ENCODE results near the gene PEX11A. TPM values are rescaled to one million over a fixed set of nuclear protein-coding genes. Genes with fewer than 3 reads are reported as not detected.

PEX11A gene
- polyA plus RNA-seq, 4 donors = 10.5 to 19.2 (median 16.8) TPM

DNA sequence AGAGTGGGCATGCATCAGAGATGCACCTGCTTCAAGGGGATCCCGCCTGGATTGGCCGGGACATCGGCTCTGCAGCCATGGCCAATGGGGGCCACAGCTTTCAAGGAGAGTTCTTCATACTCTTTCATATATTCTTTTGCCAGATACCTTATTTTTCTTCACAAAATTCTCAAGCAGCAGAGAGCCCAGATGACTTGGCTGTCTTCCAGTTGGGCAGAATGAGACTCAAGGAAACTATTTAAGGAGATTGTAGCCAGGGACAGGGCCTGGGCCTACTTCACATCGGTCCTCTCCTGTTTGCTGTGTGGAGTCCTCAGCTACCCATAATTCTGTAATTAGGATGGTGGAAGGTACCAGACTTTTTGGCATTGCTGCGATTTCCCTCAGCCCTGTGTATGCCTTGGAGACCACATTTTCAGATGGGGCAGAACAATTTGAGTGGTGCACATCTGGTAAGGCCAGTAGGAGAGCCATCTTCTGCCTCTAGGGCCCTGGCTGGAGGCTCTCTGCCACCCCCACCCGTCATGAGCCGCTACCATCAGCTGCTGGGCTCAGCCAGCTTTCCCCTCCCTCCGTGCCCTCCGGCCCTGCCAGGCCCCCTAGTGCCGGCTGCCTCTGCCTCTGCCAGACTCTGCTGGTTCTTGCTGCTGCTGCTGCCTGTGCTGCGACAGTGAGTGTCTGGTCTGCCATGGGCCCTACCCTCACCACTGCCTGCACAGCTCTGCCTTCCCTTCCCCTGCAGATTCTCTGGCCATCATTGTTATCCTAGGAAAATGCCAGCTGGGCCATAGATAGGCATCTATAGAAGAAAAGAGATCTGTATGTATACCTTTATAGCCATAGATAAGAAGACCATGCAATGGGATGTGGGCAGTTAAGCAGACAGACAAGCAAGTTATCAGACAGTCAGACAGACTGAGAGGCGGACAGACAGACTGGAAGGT, 18.1 kb downstream of the PEX11A start:
- H3K4me3 ChIP-seq (ENCODE audit: low read depth in 1 of 3, low read length in 3 of 3) = no peak overlapping the region
- no peaks in the 10 kb centered on the region for H3K9me3 ChIP-seq (ENCODE audit: control insufficient read depth in 2 of 2, insufficient read depth in 1 of 2, low read depth in 1 of 2, low read length in 1 of 2)
- H3K27ac ChIP-seq (ENCODE audit: low read depth in 1 of 3, low read length in 2 of 3) = no peak overlapping the region
- peaks cover 0 to 3% (median 3%) of the 10 kb centered on the region in 3 donors for H3K4me1 ChIP-seq (ENCODE audit: control insufficient read depth in 3 of 3, insufficient read depth in 2 of 3, low read depth in 1 of 3, low read length in 2 of 3)
- no peaks in the 10 kb centered on the region for H3K36me3 ChIP-seq (ENCODE audit: control insufficient read depth in 3 of 3, insufficient read depth in 2 of 3, low read depth in 1 of 3, low read length in 3 of 3)
- H3K27me3 ChIP-seq (ENCODE audit: control insufficient read depth in 3 of 3, insufficient read depth in 3 of 3, low read length in 3 of 3) = no peaks in the 10 kb centered on the region
- no peak for FAIRE-seq
- WGBS, 3 donors = 90 to 95% (median 93%) methylated on average over 12 of the region's 12 CpGs
- DNase-seq = no peak

- Histone ChIP-seq H3K4me3 (ENCODE audit: low read depth in 1 of 3, low read length in 3 of 3) (no peak overlapping the region), H3K27me3 (ENCODE audit: control insufficient read depth in 3 of 3, insufficient read depth in 3 of 3, low read length in 3 of 3) (no peaks in the 10 kb centered on the region), H3K4me1 (ENCODE audit: control insufficient read depth in 3 of 3, insufficient read depth in 2 of 3, low read depth in 1 of 3, low read length in 2 of 3) (peaks cover 0 to 3% (median 3%) of the 10 kb centered on the region in 3 donors), H3K9me3 (ENCODE audit: control insufficient read depth in 2 of 2, insufficient read depth in 1 of 2, low read depth in 1 of 2, low read length in 1 of 2) (no peaks in the 10 kb centered on the region), H3K27ac (ENCODE audit: low read depth in 1 of 3, low read length in 2 of 3) (no peak overlapping the region), H3K36me3 (ENCODE audit: control insufficient read depth in 3 of 3, insufficient read depth in 2 of 3, low read depth in 1 of 3, low read length in 3 of 3) (no peaks in the 10 kb centered on the region)
- 56 to 66% (median 65%) methylated on average over 3 to 4 of the region's 4 CpGs for WGBS, 3 donors
- no peak for FAIRE-seq
- no peak for DNase-seq
Observed at GRCh38 chr15:89671687-89672086, 18.9 kb downstream of the PEX11A start.

DNA sequence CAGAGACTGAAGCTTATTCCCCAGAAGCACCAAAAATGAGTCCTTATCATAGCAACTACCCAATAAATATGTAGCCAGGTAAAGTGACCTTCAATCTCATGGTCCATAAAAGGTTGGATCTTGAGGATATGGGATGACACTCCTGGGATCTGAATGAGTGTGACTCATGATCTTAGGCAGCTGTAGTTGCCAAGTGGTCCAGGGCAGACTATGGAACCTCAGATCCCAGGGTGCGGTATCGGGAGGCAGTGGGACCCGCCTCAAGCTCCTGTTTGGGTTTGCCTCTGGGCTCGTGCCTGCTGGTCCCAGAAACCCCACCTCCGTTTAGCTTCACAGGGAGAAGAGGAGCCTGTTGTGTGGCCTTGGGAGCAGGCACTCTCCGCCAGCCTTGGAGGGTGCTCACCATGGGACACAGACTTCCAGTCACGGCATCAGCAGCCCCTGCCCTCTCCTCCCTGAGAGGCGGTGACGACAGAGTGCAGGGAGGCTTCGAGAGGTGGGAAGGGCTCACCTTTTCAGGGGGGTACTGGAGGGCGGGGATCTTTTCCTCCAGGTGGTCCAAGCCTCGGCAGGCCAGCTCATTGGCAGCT, 19.5 kb downstream of the PEX11A start:
- Histone ChIP-seq H3K4me1 (ENCODE audit: control insufficient read depth in 3 of 3, insufficient read depth in 2 of 3, low read depth in 1 of 3, low read length in 2 of 3) (peaks cover 0 to 6% (median 3%) of the 10 kb centered on the region in 3 donors), H3K36me3 (ENCODE audit: control insufficient read depth in 3 of 3, insufficient read depth in 2 of 3, low read depth in 1 of 3, low read length in 3 of 3) (no peaks in the 10 kb centered on the region), H3K9me3 (ENCODE audit: control insufficient read depth in 2 of 2, insufficient read depth in 1 of 2, low read depth in 1 of 2, low read length in 1 of 2) (no peaks in the 10 kb centered on the region), H3K27ac (ENCODE audit: low read depth in 1 of 3, low read length in 2 of 3) (no peak overlapping the region), H3K27me3 (ENCODE audit: control insufficient read depth in 3 of 3, insufficient read depth in 3 of 3, low read length in 3 of 3) (no peaks in the 10 kb centered on the region), H3K4me3 (ENCODE audit: low read depth in 1 of 3, low read length in 3 of 3) (no peak overlapping the region)
- FAIRE-seq (no peak), DNase-seq (peak; percentile 67 to 77)
- 61 to 80% (median 73%) methylated on average over 11 to 12 of the region's 12 CpGs for whole genome bisulfite sequencing, 3 donors

DNA sequence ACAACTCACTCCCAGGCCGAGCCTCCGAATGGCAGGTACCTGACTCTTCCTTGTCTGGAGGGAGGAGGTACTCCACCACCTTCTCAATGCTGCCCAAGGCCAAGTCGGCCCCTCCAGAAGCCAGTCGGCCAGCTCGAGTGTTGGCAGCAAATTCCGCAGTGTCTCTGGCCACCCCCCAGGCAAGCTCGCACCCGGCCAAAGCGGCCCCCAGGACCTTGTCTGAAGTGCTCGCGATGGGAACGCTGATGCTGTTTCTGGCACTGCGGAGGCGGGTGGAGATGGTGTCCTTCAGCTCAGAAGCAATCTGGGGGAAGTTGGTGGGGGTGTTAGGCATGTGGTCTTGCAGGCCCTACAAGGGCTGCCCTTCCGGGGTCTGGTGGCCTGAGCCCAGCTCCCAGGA, 20.6 kb downstream of the PEX11A start:
- no peaks in the 10 kb centered on the region for H3K9me3 ChIP-seq (ENCODE audit: control insufficient read depth in 2 of 2, insufficient read depth in 1 of 2, low read depth in 1 of 2, low read length in 1 of 2)
- DNase-seq (no peak), FAIRE-seq (no peak)
- H3K27me3 ChIP-seq (ENCODE audit: control insufficient read depth in 3 of 3, insufficient read depth in 3 of 3, low read length in 3 of 3) = no peaks in the 10 kb centered on the region
- H3K36me3 ChIP-seq (ENCODE audit: control insufficient read depth in 3 of 3, insufficient read depth in 2 of 3, low read depth in 1 of 3, low read length in 3 of 3) = no peaks in the 10 kb centered on the region
- no peak overlapping the region for H3K27ac ChIP-seq (ENCODE audit: low read depth in 1 of 3, low read length in 2 of 3)
- H3K4me3 ChIP-seq (ENCODE audit: low read depth in 1 of 3, low read length in 3 of 3) = no peak overlapping the region
- H3K4me1 ChIP-seq (ENCODE audit: control insufficient read depth in 3 of 3, insufficient read depth in 2 of 3, low read depth in 1 of 3, low read length in 2 of 3) = peaks cover 0 to 12% (median 3%) of the 10 kb centered on the region in 3 donors
- 91 to 95% (median 95%) methylated on average over 15 of the region's 15 CpGs for WGBS, 3 donors

DNA sequence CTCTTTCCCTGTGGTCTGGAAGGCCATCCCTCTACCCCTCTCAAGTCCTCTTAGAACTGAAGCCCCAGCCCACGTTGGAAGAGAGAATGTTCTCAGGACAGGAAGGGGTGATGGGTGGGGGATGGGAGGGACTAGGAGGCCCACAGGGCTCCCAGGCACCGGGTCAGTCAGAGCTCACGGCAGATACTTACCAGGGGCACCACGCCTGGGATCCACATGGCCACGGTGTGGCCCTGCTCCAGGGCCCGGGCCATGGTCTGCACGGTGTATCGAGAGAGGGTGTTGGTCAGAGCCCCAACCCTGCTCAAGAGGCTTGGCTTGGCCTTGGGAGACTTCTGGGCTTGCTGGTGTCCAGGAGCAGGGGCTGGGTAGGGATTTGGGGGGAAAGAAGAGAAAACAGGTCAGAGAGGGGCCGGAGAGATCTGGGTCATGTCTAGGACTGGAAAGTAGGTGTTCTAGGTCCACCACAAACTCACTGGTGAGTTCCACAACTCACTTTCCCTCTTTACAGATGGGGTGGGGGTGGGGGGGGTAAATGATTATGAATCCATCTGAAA, 21.2 kb downstream of the PEX11A start:
- Histone ChIP-seq H3K27me3 (ENCODE audit: control insufficient read depth in 3 of 3, insufficient read depth in 3 of 3, low read length in 3 of 3) (no peaks in the 10 kb centered on the region), H3K4me1 (ENCODE audit: control insufficient read depth in 3 of 3, insufficient read depth in 2 of 3, low read depth in 1 of 3, low read length in 2 of 3) (peaks cover 0 to 14% (median 3%) of the 10 kb centered on the region in 3 donors), H3K9me3 (ENCODE audit: control insufficient read depth in 2 of 2, insufficient read depth in 1 of 2, low read depth in 1 of 2, low read length in 1 of 2) (no peaks in the 10 kb centered on the region), H3K27ac (ENCODE audit: low read depth in 1 of 3, low read length in 2 of 3) (no peak overlapping the region), H3K36me3 (ENCODE audit: control insufficient read depth in 3 of 3, insufficient read depth in 2 of 3, low read depth in 1 of 3, low read length in 3 of 3) (no peaks in the 10 kb centered on the region), H3K4me3 (ENCODE audit: low read depth in 1 of 3, low read length in 3 of 3) (no peak overlapping the region)
- DNase-seq = no peak
- 78 to 82% (median 80%) methylated on average over 9 of the region's 9 CpGs for WGBS, 3 donors
- no peak for FAIRE-seq

GRCh38 chr15:89668171-89668570, 22.4 kb downstream of the PEX11A start:
- H3K36me3 ChIP-seq (ENCODE audit: control insufficient read depth in 3 of 3, insufficient read depth in 2 of 3, low read depth in 1 of 3, low read length in 3 of 3) = no peaks in the 10 kb centered on the region
- H3K27ac ChIP-seq (ENCODE audit: low read depth in 1 of 3, low read length in 2 of 3) = no peak overlapping the region
- H3K9me3 ChIP-seq (ENCODE audit: control insufficient read depth in 2 of 2, insufficient read depth in 1 of 2, low read depth in 1 of 2, low read length in 1 of 2) = no peaks in the 10 kb centered on the region
- H3K4me1 ChIP-seq (ENCODE audit: control insufficient read depth in 3 of 3, insufficient read depth in 2 of 3, low read depth in 1 of 3, low read length in 2 of 3) = peaks cover 0 to 15% (median 3%) of the 10 kb centered on the region in 3 donors
- no peak for FAIRE-seq
- WGBS, 3 donors = 92 to 96% (median 95%) methylated on average over 3 of the region's 3 CpGs
- H3K4me3 ChIP-seq (ENCODE audit: low read depth in 1 of 3, low read length in 3 of 3) = no peak overlapping the region
- no peak for DNase-seq
- H3K27me3 ChIP-seq (ENCODE audit: control insufficient read depth in 3 of 3, insufficient read depth in 3 of 3, low read length in 3 of 3) = no peaks in the 10 kb centered on the region

GRCh38 chr15:89667706-89667960, 22.9 kb downstream of the PEX11A start:
- no peak for DNase-seq
- Histone ChIP-seq H3K27me3 (ENCODE audit: control insufficient read depth in 3 of 3, insufficient read depth in 3 of 3, low read length in 3 of 3) (no peaks in the 10 kb centered on the region), H3K36me3 (ENCODE audit: control insufficient read depth in 3 of 3, insufficient read depth in 2 of 3, low read depth in 1 of 3, low read length in 3 of 3) (no peaks in the 10 kb centered on the region), H3K4me3 (ENCODE audit: low read depth in 1 of 3, low read length in 3 of 3) (no peak overlapping the region), H3K9me3 (ENCODE audit: control insufficient read depth in 2 of 2, insufficient read depth in 1 of 2, low read depth in 1 of 2, low read length in 1 of 2) (no peaks in the 10 kb centered on the region), H3K4me1 (ENCODE audit: control insufficient read depth in 3 of 3, insufficient read depth in 2 of 3, low read depth in 1 of 3, low read length in 2 of 3) (peaks cover 0 to 21% (median 3%) of the 10 kb centered on the region in 3 donors), H3K27ac (ENCODE audit: low read depth in 1 of 3, low read length in 2 of 3) (no peak overlapping the region)
- no peak for FAIRE-seq
- 94 to 96% (median 95%) methylated on average over 7 of the region's 7 CpGs for WGBS, 3 donors

DNA sequence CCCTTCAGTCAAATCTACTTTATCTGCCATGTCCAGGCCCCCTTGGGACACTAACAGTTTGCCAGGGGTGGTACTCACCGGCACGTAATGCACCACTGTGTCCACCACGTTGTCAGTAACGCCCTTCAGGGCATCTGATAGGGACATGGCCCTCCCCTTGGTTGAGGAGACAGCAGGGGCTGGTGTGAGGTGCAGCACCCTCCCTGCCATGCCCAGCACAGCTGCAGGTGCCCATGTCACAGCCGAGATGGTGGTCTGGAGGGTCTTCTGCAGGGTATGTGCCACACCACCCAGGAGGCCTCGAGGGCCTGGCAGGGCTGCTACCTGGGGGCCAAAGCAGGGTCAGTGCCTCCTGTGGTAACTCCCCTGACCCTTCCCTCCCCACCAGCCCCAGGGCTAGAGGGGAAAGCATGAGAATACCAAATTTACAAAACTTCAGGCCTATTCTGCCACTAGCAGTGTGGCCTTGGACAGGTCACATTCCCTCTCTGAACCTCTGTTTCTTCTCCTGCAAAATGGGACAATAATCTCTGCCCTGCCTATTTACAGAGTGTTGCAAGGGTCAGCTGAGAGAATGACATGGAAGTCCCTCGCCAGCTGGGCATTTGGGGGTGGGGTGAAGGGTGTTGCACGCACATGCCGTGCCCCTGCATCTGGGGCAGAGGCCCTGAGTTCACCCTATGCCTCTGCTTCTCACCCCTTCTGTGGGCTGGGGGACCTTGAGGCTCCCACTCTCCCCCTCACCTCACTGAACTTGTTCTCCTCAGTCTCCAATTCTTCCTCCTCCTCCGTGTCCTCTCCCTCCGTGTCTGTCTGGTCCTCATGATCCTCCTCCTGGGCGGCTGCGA, 23.5 kb downstream of the PEX11A start:
- H3K9me3 ChIP-seq (ENCODE audit: control insufficient read depth in 2 of 2, insufficient read depth in 1 of 2, low read depth in 1 of 2, low read length in 1 of 2) = no peaks in the 10 kb centered on the region
- DNase-seq (no peak), FAIRE-seq (no peak)
- H3K4me3 ChIP-seq (ENCODE audit: low read depth in 1 of 3, low read length in 3 of 3) = no peak overlapping the region
- no peaks in the 10 kb centered on the region for H3K27me3 ChIP-seq (ENCODE audit: control insufficient read depth in 3 of 3, insufficient read depth in 3 of 3, low read length in 3 of 3)
- 71 to 82% (median 79%) methylated on average over 12 to 13 of the region's 13 CpGs for whole genome bisulfite sequencing, 3 donors
- no peak overlapping the region for H3K27ac ChIP-seq (ENCODE audit: low read depth in 1 of 3, low read length in 2 of 3)
- no peaks in the 10 kb centered on the region for H3K36me3 ChIP-seq (ENCODE audit: control insufficient read depth in 3 of 3, insufficient read depth in 2 of 3, low read depth in 1 of 3, low read length in 3 of 3)
- peaks cover 0 to 22% (median 3%) of the 10 kb centered on the region in 3 donors for H3K4me1 ChIP-seq (ENCODE audit: control insufficient read depth in 3 of 3, insufficient read depth in 2 of 3, low read depth in 1 of 3, low read length in 2 of 3)

Data from small intestine (tissue), 7 donors.